ENCODE data around the gene COX6B2.
"Not testable (repeated sequence)": the region's sequence is repeated elsewhere in the genome, so short reads cannot be mapped to it uniquely, and the experiment has no call there.

Gene COX6B2

GRCh38 chr19:55339105-55339888 is 15.2 kb downstream of the COX6B2 start, which contains the start of gene KMT5C:
Gene KMT5C, plus strand, starts transcription at chr19:55339876. Its CDS starts 2,061 bp downstream, at chr19:55341937.
- Histone ChIP-seq H3K36me3 (replicated peaks) (no peaks in the 10 kb centered on the region), H3K4me3 (ENCODE audit: low read depth, low read length) (peak within 1 kb of the TSS; percentile 69), H3K27me3 (replicated peaks) (no peaks in the 10 kb centered on the region), H3K27ac (peak within 1 kb of the TSS; percentile 93)
- peak; percentile 50 for TF ChIP-seq CTCF (IDR thresholded peaks at IDR 0.05; ENCODE audit: low read depth, low read length, missing control alignments)
- peak; percentile 100 for DNase-seq
- in situ Hi-C loops (cut with HindIII; ENCODE audit: low pct_ligation_motif_present, low sequenced_read_pairs) = no loop called here

GRCh38 chr19:55336101-55336500 is 18.4 kb downstream of the COX6B2 start:
- H3K27me3 ChIP-seq (replicated peaks) = no peaks in the 10 kb centered on the region
- no peak overlapping the region for H3K27ac ChIP-seq
- H3K36me3 ChIP-seq (replicated peaks) = no peaks in the 10 kb centered on the region
- TF ChIP-seq CTCF (IDR thresholded peaks at IDR 0.05; ENCODE audit: low read depth, low read length, missing control alignments) = no peak
- no peak overlapping the region for H3K4me3 ChIP-seq (ENCODE audit: low read depth, low read length)
- in situ Hi-C loops (cut with HindIII; ENCODE audit: low pct_ligation_motif_present, low sequenced_read_pairs) = no loop called here
- no peak for DNase-seq

GRCh38 chr19:55333870-55334269 is 20.6 kb downstream of the COX6B2 start:
- DNase-seq = no peak
- Histone ChIP-seq H3K27ac (no peak overlapping the region), H3K36me3 (replicated peaks) (no peaks in the 10 kb centered on the region), H3K27me3 (replicated peaks) (no peaks in the 10 kb centered on the region), H3K4me3 (ENCODE audit: low read depth, low read length) (no peak overlapping the region)
- no peak for TF ChIP-seq CTCF (IDR thresholded peaks at IDR 0.05; ENCODE audit: low read depth, low read length, missing control alignments)
- in situ Hi-C loops (cut with HindIII; ENCODE audit: low pct_ligation_motif_present, low sequenced_read_pairs) = no loop called here

- H3K36me3 ChIP-seq (replicated peaks); H3K4me3 ChIP-seq (ENCODE audit: low read depth, low read length); H3K27ac ChIP-seq; in situ Hi-C loops (cut with HindIII; ENCODE audit: low pct_ligation_motif_present, low sequenced_read_pairs); H3K27me3 ChIP-seq (replicated peaks): not testable (repeated sequence)
- DNase-seq = peak; percentile 24
These were observed 24.7 kb downstream of the COX6B2 start for GRCh38 chr19:55329791-55330190.

- H3K36me3 ChIP-seq (replicated peaks); in situ Hi-C loops (cut with HindIII; ENCODE audit: low pct_ligation_motif_present, low sequenced_read_pairs); H3K4me3 ChIP-seq (ENCODE audit: low read depth, low read length); H3K27ac ChIP-seq; H3K27me3 ChIP-seq (replicated peaks); DNase-seq: not testable (repeated sequence)
These were observed 25.7 kb downstream of the COX6B2 start for GRCh38 chr19:55328774-55329318.

GRCh38 chr19:55325172-55325571 is 29.3 kb downstream of the COX6B2 start, which contains the start of gene TMEM150B:
Gene TMEM150B, minus strand, starts transcription at chr19:55325341. Its CDS starts 4,305 bp downstream, at chr19:55321036.
- Histone ChIP-seq H3K27me3 (replicated peaks) (no peaks in the 10 kb centered on the region), H3K36me3 (replicated peaks) (no peaks in the 10 kb centered on the region), H3K27ac (no peak within 1 kb of the TSS), H3K4me3 (ENCODE audit: low read depth, low read length) (no peak within 1 kb of the TSS)
- DNase-seq = no peak
- in situ Hi-C loops (cut with HindIII; ENCODE audit: low pct_ligation_motif_present, low sequenced_read_pairs) = no loop called here
- TF ChIP-seq CTCF (IDR thresholded peaks at IDR 0.05; ENCODE audit: low read depth, low read length, missing control alignments) = no peak
